HG03378 (cell line): ENCODE results near the gene ASIC5.
A peak's percentile ranks its signal among the peaks of the same experiment; 100 is the strongest.
"Not testable (repeated sequence)": the region's sequence is repeated elsewhere in the genome, so short reads cannot be mapped to it uniquely, and the experiment has no call there.

Experiments used
- ATAC-seq: cut with Tn5 transposase; IDR thresholded peaks from one replicate; pipeline ENCODE4 v1.9.1; 2021; ENCODE audit warnings: mild to moderate bottlenecking, moderate library complexity; ENCODE audit not compliant: unreplicated experiment

The ASIC5 gene

GRCh38 chr4:155802190-155802959 lies 63.7 kb downstream of the ASIC5 start:
- no peak for ATAC-seq

DNA sequence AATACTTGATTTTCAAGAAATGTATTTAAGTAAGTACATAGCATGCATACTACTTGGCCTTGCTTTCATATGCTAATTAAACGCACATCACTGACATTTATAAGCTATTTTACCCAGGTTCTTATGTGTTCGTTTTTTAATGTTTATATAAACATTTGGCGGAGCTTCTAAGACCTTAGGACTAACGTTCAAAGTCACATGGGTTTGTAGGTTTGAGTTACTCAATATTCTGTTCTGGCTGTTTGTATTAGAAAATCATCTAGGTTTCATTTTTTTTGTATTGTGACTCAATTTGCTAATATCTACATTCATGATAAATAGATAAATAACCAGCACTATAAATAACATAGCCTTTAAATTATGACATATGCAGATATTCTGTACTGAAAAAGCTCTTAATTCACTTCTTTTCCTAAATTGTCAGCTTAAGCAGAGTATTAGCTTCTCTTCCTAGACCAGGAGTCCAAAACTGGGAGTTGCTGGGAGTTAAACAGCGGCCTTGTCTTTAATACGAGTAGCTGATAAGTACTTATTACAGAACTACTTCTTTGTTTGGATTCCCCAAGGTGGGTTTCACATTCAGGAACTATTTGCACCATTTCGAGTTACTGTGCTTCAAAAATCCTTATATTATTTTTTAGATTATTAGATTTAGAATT lies 65.3 kb downstream of the ASIC5 start:
- ATAC-seq, result no peak

DNA sequence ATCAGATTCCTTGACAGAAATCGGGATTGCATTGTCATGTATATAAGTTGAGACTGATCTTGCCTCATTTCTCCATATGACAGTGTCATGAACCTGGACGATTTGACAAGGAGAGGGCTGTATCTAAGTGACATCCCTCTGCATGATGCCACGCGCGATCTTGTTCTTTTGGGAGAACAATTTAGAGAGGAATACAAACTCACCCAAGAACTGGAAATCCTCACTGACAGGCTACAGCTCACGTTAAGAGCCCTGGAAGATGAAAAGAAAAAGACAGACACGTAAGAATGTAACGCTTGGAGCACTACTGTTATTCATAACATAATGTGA lies 66.3 kb downstream of the ASIC5 start:
- no peak for ATAC-seq

GRCh38 chr4:155799116-155799793 lies 66.8 kb downstream of the ASIC5 start:
- no peak for ATAC-seq

DNA sequence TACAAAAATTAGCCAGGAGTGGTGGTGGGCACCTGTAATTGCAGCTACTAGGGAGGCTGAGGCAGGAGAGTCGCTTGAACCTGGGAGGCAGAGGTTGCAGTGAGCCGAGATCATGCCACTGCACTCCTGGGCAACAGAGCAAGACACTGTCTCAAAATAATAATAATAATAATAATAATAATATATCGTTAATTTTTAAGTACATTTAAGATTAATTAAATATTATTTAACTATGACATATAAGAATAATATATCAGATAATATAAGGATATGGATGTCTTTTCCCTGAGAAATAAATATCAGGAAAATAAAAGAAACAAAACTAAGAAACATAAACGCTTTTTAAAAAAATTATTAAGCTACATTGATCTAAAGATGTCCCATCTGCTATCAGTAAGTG lies 68.5 kb downstream of the ASIC5 start:
- not testable (repeated sequence) for ATAC-seq

DNA sequence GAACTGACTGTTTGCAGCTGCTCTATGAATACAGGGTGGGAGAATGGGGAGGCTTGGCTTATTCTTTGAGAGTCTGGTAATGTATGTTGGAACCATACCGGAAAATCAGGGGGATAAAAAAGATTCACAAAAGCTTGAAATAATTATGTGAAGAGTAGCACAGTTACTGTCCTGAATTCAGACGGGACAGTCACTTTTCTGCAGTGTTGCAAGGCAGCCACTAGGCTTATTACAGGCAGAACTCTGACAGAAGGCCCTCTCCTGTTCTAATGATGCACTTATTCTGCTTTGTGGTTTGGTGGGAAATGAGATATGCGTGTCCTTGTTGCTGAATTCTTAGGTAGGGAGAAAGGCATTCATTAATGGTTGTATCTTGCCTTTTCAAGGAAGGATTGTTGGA lies 70.1 kb downstream of the ASIC5 start:
- ATAC-seq, result peak; percentile 73

GRCh38 chr4:155794589-155795236 lies 71.4 kb downstream of the ASIC5 start:
- ATAC-seq, result no peak

GRCh38 chr4:155789982-155790381 lies 76.1 kb downstream of the ASIC5 start:
- no peak for ATAC-seq

DNA sequence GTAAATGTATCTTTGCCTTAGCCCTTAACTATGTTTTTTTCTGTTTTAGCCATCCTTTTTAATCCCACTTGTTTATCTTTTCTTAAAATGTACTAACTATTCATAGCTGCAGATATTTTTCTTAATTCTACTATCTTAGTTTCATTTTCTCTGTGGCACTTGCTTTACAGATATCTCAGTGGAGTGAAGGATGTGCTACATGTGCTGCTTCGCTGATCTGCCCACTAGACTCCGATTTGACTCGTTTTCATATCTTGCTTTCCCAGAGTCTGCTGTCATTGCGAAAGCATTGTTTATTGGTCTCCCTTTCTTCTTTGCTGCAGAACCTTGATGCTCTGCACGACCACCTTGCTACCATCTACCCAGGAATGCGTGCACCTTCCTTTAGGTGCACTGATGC lies 76.7 kb downstream of the ASIC5 start:
- ATAC-seq, result no peak

DNA sequence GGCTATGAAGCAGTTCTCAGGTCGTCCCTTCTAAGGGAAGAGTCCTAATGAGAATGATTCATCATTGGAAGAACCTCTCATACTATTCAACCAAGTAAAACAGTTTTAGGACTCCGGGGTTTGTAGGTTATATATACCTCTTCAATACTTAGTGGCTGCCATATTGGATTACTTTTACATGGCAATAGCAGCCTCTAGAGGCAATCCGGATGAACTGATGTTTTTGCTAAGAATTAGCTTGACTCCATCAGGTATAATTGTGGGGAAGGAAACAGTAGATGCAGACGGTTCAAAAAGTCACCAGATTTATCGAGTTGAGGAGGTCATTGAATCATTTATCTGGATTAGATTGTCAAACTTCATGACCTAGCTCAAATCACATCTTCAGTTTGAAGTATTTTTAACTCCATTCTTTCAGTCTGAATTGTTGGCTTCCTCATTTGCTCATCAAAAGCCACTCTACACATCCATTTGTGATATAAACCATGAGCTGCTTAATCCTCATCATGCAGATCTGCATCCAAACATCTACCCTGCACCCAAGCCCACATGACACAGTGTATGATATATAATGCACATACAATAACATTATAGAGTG lies 78.9 kb downstream of the ASIC5 start:
- peak; percentile 100 for ATAC-seq

DNA sequence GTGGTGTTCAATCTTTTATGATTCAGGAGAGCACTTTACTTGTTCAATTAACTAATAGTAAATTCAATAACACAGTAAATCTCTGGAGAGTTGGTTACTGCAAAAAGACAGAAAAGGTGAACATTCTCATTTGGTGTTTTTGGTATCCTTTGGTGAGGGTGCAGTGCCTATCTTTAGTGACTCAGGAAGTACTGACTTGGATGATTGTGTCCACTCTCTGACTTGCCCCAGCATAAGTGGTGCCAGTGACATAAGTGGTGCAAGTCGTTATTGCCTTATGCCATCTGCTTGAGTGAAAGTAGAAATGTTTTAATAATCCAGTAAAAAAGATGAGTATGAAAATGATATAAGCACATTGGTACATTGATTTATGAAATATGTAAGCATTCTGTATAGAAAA lies 80.2 kb downstream of the ASIC5 start:
- no peak for ATAC-seq

GRCh38 chr4:155784637-155785036 lies 81.4 kb downstream of the ASIC5 start:
- ATAC-seq, result no peak

DNA sequence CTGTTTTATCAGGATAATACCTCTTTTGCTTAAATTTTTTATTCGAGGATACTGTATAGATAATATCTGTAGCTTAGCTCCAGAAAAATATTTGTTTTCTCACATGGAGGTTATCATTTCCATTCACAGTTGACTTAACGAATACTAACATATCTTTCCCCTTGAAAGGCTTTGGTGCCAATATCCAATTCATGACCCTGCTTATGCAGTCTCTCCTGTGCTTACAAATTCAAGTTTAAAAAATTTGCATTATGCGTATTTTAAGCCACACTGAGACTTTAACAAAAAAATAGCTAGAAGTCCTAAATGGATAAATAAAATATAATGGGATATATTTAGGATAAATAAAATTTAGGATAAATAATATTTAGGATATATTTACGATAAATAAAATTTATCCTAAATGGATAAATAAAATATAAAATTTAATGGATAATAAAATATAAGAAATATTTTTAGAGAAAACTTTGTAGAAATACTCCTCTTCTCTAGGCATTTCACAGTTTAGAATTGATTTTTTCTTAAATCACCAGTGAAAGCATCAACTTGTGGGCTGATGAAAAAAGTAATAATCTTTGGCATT lies 84.7 kb downstream of the ASIC5 start:
- ATAC-seq, result no peak

DNA sequence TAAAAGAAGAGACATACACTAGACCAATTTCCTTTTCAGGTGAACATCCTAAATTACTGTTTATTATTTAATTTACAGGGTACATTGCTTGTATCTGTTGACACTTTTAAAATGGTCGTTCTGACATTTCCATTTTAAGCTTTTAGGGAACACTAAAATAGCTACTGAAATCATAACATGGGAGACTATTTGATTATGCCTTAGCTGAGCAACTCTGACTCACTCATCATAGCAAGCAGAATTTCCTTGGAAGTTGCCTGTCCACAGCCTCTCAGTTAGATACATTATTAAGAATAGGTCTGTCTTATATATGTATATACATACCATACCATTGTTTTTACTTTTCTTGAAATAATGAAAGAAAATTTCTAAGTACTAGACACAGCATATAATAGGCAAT lies 85.3 kb downstream of the ASIC5 start:
- ATAC-seq, result no peak
